ENCODE results near the gene NUDT22. TPM values are rescaled to one million over a fixed set of nuclear protein-coding genes. Genes with fewer than 3 reads are reported as not detected.

The NUDT22 gene, protein sequence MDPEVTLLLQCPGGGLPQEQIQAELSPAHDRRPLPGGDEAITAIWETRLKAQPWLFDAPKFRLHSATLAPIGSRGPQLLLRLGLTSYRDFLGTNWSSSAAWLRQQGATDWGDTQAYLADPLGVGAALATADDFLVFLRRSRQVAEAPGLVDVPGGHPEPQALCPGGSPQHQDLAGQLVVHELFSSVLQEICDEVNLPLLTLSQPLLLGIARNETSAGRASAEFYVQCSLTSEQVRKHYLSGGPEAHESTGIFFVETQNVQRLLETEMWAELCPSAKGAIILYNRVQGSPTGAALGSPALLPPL
- 10 to 100 TPM; 86.7 to 91.6 TPM for total RNA-seq

DNA sequence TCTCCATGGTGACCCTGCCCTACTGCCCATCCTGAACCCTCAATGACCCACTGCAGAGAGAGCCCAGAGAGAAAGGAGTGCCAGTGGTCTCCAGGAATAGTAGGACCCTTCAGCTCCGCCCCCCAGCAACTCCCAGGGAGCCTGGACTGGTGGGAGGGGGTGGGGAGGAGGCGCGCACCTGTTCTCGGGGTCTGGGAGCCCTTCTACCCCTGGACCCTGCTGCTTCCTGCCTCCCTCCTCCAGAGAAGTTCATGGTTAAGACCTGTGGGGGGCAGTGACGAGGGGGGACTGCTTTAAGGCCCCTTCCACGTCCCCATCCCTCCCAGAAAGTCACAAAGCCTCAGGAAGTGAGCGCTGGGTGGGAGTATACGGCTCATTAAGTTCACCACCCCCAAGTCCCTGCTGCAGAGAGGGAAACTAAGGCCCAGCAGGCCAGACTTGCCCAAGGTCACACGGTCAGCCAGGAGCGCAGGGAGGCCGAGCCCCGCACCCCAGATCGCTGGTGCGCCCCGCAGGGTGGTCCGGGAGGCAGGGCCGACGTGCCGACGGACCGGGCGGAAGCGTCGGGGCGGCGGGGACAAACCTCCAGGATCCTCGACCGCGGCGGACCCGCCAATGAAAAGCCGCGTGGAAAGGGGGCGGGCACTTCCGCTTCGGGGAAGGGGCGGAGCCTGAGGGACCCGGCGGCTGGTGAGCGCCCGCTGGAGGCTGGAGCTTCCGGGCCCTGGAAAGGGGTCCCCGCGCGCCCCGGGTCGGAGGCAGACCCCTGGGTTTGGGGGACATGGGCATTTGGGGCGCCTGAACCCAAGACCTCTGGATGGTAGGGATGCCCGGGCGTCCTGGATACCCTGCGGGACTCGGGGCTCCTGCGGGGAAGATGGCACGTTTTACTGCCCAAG is at the start of gene NUDT22, which contains the start of gene TRPT1:
TSS of gene NUDT22 (plus strand) at position 667 of the 899 bp plus-strand sequence. CDS start 379 bp downstream, outside the sequence.
TSS of gene TRPT1 (minus strand) at position 579 of the 899 bp plus-strand sequence. CDS start at position 253, 326 bp downstream.
- peak; percentile 68 for ATAC-seq
- no peaks in the 10 kb centered on the region for H3K27me3 Mint-ChIP-seq (ENCODE audit: low read depth)
- H3K4me1 Mint-ChIP-seq (ENCODE audit: low read depth), result peaks cover 42% of the 10 kb centered on the region
- POLR2A ChIA-PET, result interaction anchor here (0.6 to 5.9 kb wide), 16 partner anchors 9 to 130 kb away, joined by 3 to 83 read pairs (median 6); partner anchors contain the start of genes BAD, FERMT3, FKBP2 and GPR137
- H3K9me3 Mint-ChIP-seq (ENCODE audit: insufficient read depth), result no peaks in the 10 kb centered on the region
- DNase-seq, result peak; percentile 95
- CTCF ChIA-PET, result interaction anchor here (0.7 to 5.3 kb wide), 11 partner anchors 9 to 92 kb away, joined by 3 to 66 read pairs (median 5); partner anchors contain the start of genes ESRRA, FERMT3, PRDX5 and TRMT112
- peaks cover 33% of the 10 kb centered on the region for H3K36me3 Mint-ChIP-seq (ENCODE audit: low read depth)
- peak within 1 kb of the TSS; percentile 88 for H3K4me3 Mint-ChIP-seq
- H3K27ac Mint-ChIP-seq, result peak within 1 kb of the TSS; percentile 91

DNA sequence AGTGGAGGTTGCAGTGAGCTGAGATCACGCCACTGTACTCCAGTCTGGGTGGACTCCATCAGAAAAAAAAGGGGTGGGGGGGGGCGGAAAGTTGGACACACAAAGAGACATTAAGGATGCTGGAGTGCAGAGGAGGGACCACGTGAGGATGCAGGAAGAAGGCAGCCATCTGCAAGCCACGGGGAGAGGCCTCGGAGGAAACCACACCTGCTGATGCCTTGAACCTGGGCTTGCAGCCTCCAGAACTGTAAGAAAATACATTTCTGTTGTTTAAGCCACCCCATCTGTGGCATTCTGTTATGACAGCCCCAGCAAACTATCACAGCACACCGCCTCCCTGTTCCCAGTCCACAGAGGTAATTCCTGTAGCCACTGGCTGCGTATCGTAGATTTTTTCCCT is 49.3 kb upstream of the NUDT22 start:
- H3K27ac Mint-ChIP-seq, result peak overlapping the region; percentile 66

DNA sequence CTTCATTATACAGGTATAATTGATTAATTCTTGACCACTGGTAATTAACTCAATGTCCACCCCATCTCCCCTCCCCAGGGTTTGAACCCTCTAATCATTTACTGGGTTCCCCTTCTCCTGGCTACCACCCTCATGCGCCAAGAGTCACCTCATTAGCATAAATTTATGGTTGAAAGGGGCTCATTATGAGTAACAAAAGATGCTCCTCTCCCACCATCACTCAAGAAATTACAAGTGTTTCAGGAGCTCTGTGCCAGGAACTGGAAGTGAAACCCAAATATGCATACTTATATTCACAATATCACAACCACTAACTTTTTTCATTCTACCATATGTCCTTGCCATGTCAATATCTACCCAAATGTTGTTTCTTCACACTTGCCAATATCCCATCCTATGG is 47.9 kb upstream of the NUDT22 start:
- DNase-seq (no peak), ATAC-seq (no peak)
- H3K36me3 Mint-ChIP-seq (ENCODE audit: low read depth), result peaks cover 6% of the 10 kb centered on the region
- H3K27ac Mint-ChIP-seq, result no peak overlapping the region
- H3K27me3 Mint-ChIP-seq (ENCODE audit: low read depth), result no peaks in the 10 kb centered on the region
- ChIA-PET CTCF (no interaction called here), POLR2A (no interaction called here)
- H3K4me1 Mint-ChIP-seq (ENCODE audit: low read depth), result peaks cover 41% of the 10 kb centered on the region
- H3K9me3 Mint-ChIP-seq (ENCODE audit: insufficient read depth), result no peaks in the 10 kb centered on the region
- H3K4me3 Mint-ChIP-seq, result no peak overlapping the region

More for the DNA sequence above, 49.3 kb upstream of the NUDT22 start:
- H3K27me3 Mint-ChIP-seq (ENCODE audit: low read depth), result no peaks in the 10 kb centered on the region
- peaks cover 6% of the 10 kb centered on the region for H3K36me3 Mint-ChIP-seq (ENCODE audit: low read depth)
- H3K4me3 Mint-ChIP-seq, result no peak overlapping the region
- POLR2A ChIA-PET, result no interaction called here
- peaks cover 33% of the 10 kb centered on the region for H3K4me1 Mint-ChIP-seq (ENCODE audit: low read depth)
- H3K9me3 Mint-ChIP-seq (ENCODE audit: insufficient read depth), result no peaks in the 10 kb centered on the region
- CTCF ChIA-PET, result interaction anchor here (1.3 kb wide), 2 partner anchors 13 to 28 kb away, joined by 3 to 5 read pairs; no protein-coding TSS in a partner anchor
- ATAC-seq (peak; percentile 31), DNase-seq (peak; percentile 48)

DNA sequence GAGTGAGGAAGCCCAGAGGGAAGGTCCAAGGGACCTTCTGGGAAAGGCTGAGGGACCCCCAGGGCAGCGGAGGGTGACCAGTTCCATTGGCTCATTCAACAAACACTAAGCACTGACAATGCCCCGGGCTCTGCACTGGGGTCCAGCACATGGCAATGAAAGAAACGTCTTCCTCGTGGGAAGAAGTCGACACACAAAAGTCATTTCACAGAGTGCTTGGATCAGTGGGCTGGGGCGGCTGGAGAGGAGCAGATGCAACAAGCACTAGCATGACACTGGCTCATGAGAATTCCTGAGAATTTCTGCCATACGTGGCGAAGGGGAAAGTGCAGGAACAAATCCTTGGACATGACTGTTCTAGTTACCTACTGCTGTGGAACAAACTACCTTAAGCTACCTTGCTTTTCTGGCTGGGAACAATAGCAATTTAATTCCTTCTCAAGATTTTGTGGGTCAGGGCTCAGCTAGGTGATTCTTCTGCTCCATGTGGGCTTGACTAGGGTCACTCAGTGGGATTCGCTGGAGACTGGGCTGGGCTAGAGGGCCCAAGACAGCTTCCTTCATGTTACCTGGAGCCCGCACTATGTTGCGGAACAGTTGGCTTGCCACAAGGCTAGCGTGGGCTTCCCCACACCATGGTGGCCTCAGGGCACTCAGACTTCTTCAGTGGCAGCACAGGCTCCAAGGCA is 47.0 kb upstream of the NUDT22 start:
- Mint-ChIP-seq H3K9me3 (ENCODE audit: insufficient read depth) (no peaks in the 10 kb centered on the region), H3K4me1 (ENCODE audit: low read depth) (peaks cover 50% of the 10 kb centered on the region), H3K27ac (no peak overlapping the region), H3K4me3 (no peak overlapping the region), H3K36me3 (ENCODE audit: low read depth) (peaks cover 3% of the 10 kb centered on the region), H3K27me3 (ENCODE audit: low read depth) (no peaks in the 10 kb centered on the region)
- ChIA-PET CTCF (no interaction called here), POLR2A (interaction anchor here (0.8 kb wide), 1 partner anchor 28 kb away, joined by 3 read pairs; the partner anchor contains the start of gene FERMT3)
- DNase-seq (no peak), ATAC-seq (no peak)

DNA sequence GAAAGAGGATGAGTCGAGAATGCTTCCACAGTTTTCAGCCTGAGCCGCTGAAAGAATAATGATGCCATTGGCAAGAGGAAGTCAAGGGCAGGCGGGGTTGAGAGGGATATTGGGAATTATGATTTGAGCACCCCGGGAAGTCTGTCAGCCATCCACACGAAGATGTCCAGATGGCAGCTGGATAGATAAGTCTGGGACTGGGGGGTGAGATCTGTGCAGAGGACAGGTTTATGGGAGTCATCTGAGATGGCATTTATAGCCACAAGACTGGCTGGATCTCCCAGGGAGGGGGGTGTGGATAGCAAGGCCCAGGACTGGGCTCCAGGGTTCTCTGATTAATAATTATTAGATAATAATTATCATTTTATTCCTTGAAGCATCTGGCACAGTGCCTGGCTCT is 45.2 kb upstream of the NUDT22 start:
- CTCF ChIA-PET, result interaction anchor here (1.1 kb wide), 3 partner anchors 26 to 343 kb away, joined by 3 to 5 read pairs (median 5); partner anchors contain the start of gene FERMT3
- ATAC-seq (no peak), DNase-seq (no peak)
- H3K36me3 Mint-ChIP-seq (ENCODE audit: low read depth), result peaks cover 7% of the 10 kb centered on the region
- H3K27me3 Mint-ChIP-seq (ENCODE audit: low read depth), result no peaks in the 10 kb centered on the region
- H3K4me3 Mint-ChIP-seq, result no peak overlapping the region
- peaks cover 60% of the 10 kb centered on the region for H3K4me1 Mint-ChIP-seq (ENCODE audit: low read depth)
- H3K9me3 Mint-ChIP-seq (ENCODE audit: insufficient read depth), result no peaks in the 10 kb centered on the region
- POLR2A ChIA-PET, result interaction anchor here (1.3 to 1.5 kb wide), 2 partner anchors 26 to 59 kb away, joined by 3 to 8 read pairs; partner anchors contain the start of gene FERMT3
- no peak overlapping the region for H3K27ac Mint-ChIP-seq

DNA sequence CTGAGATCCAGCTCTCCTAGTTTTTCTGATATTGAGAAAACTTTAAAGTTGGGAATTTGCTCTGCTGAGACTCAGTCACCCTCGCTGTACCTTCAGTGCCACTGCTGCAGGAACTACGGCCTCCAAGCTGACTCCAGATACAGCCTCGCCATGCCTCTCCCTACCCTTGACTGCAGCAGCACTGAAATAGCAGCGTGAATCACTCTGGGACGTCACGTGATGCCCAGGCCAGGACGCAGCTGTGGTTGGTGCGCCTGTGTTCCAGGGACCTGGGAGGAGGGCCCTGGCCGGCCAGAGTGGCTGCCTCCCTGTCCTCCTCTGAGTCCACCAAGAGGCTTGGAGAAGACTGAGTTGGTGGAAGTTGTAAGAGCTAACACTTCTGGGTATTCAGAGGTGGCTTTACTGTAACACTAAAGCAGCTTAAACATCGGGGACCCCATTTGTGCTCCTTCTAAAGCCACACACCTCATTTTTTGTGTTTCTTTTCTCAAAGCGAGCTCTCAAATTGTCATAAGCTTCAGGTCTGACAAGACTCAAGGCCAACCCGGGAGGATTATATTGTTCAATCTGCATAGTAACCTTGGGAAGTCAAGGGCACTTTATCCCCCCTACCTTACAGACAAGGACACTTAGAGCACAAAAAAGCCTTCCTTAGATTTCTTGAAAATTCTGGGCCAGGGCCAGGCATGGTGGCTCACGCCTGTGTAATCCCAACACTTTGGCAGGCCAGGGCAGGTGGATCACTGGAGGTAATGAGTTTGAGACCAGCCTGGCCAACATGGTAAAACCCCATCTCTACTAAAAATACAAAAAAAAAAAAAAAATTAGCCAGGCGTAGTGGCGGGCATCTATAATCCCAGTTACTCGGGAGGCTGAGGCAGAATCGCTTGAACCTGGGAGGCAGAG is 44.3 kb upstream of the NUDT22 start:
- no peaks in the 10 kb centered on the region for H3K9me3 Mint-ChIP-seq (ENCODE audit: insufficient read depth)
- H3K36me3 Mint-ChIP-seq (ENCODE audit: low read depth), result peaks cover 9% of the 10 kb centered on the region
- no peak overlapping the region for H3K4me3 Mint-ChIP-seq
- ChIA-PET POLR2A (interaction anchor here (0.6 to 1.5 kb wide), 4 partner anchors 18 to 180 kb away, joined by 3 to 8 read pairs (median 3); partner anchors contain the start of gene FERMT3), CTCF (interaction anchor here (1.1 to 1.6 kb wide), 5 partner anchors 15 to 344 kb away, joined by 3 to 5 read pairs (median 5); partner anchors contain the start of genes ESRRA and FERMT3)
- ATAC-seq, result no peak
- peaks cover 57% of the 10 kb centered on the region for H3K4me1 Mint-ChIP-seq (ENCODE audit: low read depth)
- DNase-seq, result peak; percentile 64
- no peaks in the 10 kb centered on the region for H3K27me3 Mint-ChIP-seq (ENCODE audit: low read depth)
- no peak overlapping the region for H3K27ac Mint-ChIP-seq

DNA sequence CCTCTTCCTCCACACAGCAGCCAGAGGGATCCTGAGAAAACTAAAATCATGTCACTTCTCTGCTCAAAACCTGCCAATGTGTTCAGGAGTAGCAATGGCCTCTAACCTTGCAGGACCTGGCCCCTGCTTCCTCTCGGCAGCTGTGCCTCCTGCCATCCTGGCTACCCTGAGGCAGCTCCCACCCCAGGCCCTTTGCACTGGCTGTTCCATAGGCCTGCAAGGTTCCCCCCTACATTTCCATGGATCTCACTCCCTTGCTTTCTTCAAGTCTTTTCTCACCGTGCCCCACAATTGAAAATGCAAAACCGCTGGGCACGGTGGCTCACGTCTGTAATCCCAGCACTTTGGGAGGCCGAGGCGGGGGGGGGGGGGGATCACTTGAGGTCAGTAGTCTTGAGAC is 42.2 kb upstream of the NUDT22 start:
- Mint-ChIP-seq H3K4me1 (ENCODE audit: low read depth) (peaks cover 48% of the 10 kb centered on the region), H3K27ac (no peak overlapping the region), H3K4me3 (peak overlapping the region; percentile 93), H3K9me3 (ENCODE audit: insufficient read depth) (no peaks in the 10 kb centered on the region), H3K36me3 (ENCODE audit: low read depth) (peaks cover 15% of the 10 kb centered on the region), H3K27me3 (ENCODE audit: low read depth) (no peaks in the 10 kb centered on the region)
- POLR2A ChIA-PET, result interaction anchor here (0.7 to 1.1 kb wide), 2 partner anchors 8 to 53 kb away, joined by 3 read pairs; no protein-coding TSS in a partner anchor
- CTCF ChIA-PET, result no interaction called here
- DNase-seq (no peak), ATAC-seq (no peak)

DNA sequence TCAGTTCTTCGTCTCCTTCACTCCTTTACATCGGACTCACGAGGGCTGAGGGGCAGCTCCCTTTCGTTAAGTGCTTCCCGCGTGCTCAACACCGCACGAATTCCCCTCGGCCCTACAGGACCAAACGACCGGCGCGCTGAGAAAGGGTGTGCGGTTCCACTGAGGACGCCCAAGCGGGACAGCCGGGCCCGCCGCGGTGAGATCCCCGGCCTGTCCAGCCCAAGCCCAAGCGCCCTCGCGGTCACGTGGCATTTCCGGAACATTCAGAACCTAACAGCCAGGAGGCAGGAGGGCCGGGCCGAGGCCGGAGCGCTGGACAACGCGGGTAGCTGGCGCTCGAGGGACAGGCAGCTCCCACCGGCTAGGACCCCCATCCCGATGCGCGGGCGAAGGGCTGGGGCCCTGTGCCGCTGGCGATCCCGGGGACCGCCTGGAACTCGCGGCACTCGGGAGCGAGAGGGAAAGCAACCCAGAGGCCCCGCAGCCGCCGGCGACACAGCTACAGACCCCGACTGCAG is 40.8 kb upstream of the NUDT22 start:
- Mint-ChIP-seq H3K27me3 (ENCODE audit: low read depth) (no peaks in the 10 kb centered on the region), H3K4me1 (ENCODE audit: low read depth) (peaks cover 53% of the 10 kb centered on the region), H3K36me3 (ENCODE audit: low read depth) (peaks cover 24% of the 10 kb centered on the region), H3K27ac (peak overlapping the region; percentile 98), H3K9me3 (ENCODE audit: insufficient read depth) (no peaks in the 10 kb centered on the region), H3K4me3 (peak overlapping the region; percentile 93)
- DNase-seq, result peak; percentile 60
- ChIA-PET POLR2A (interaction anchor here (0.6 to 9.3 kb wide), 29 partner anchors 10 to 1344 kb away, joined by 3 to 162 read pairs (median 4); partner anchors contain the start of genes BAD, ESRRA, FERMT3 and MACROD1), CTCF (interaction anchor here (1.0 to 9.2 kb wide), 10 partner anchors 21 to 186 kb away, joined by 3 to 87 read pairs (median 4); partner anchors contain the start of genes CATSPERZ, ESRRA, FERMT3 and FKBP2)
- peak; percentile 5 for ATAC-seq

DNA sequence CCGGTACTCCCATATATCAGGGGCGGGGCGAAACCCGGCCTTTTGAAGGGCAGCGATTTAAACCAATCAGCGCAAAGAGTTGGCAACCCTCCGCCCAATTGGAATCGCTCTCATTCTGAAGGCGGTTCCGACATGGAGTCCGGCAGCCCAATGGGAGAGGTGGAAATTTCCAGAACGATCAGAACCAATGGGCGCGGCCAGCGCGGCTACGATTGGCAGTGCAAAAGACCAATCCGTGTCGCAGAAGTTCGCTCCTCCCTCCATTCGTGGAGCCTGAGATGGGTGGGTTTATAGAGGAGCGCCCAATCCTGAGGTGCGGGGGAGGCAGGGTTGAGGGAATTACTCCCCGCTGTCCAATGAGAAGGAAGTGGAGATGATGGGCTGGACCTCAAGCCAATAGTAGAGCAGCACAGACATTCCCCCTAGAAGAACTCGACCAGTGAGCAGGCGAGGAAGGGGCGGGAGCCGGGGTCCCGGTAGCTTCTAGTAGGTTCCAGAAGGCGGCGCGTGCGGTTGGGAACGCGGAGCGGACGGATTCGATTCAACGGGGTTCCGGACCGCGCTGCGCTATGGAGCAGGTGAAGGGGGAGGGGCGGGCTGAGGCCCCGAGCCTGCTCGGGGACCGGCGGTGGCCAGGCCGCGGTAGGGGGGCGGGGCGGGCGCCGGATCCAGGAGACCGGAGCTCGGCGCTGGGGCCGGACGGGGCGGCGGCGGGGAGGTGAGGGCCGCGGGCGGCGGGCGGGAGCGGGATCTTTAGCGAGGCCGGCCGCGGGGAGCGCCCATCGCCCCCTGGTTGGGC is 40.2 kb upstream of the NUDT22 start, which contains the start of gene STIP1:
TSS of gene STIP1 (plus strand) at position 479 of the 799 bp plus-strand sequence. CDS start at position 570, 91 bp downstream.
- peak; percentile 92 for ATAC-seq
- H3K4me3 Mint-ChIP-seq, result peak within 1 kb of the TSS; percentile 93
- DNase-seq, result peak; percentile 99
- peak within 1 kb of the TSS; percentile 98 for H3K27ac Mint-ChIP-seq
- H3K27me3 Mint-ChIP-seq (ENCODE audit: low read depth), result no peaks in the 10 kb centered on the region
- CTCF ChIA-PET, result interaction anchor here (1.0 to 9.2 kb wide), 10 partner anchors 20 to 186 kb away, joined by 3 to 87 read pairs (median 4); partner anchors contain the start of genes CATSPERZ, ESRRA, FERMT3 and FKBP2
- peaks cover 54% of the 10 kb centered on the region for H3K4me1 Mint-ChIP-seq (ENCODE audit: low read depth)
- H3K36me3 Mint-ChIP-seq (ENCODE audit: low read depth), result peaks cover 28% of the 10 kb centered on the region
- no peaks in the 10 kb centered on the region for H3K9me3 Mint-ChIP-seq (ENCODE audit: insufficient read depth)
- POLR2A ChIA-PET, result interaction anchor here (0.6 to 9.3 kb wide), 24 partner anchors 10 to 1344 kb away, joined by 3 to 162 read pairs (median 6); partner anchors contain the start of genes BAD, ESRRA, FERMT3 and MACROD1
